HepG2 (cell line): ENCODE results near the gene NDUFA13. TPM values are rescaled to one million over a fixed set of nuclear protein-coding genes. Genes with fewer than 3 reads are reported as not detected.

Source experiments
- ATAC-seq: fragments of 200-7000 bp; cut with Tn5 transposase; 3 replicates; pipeline ENCODE4 v1.9.1; 2020; ENCODE audit warnings: mild to moderate bottlenecking, moderate library complexity
- BruUV-seq: library from RNA; stranded (reverse); fragments of 400-500 nt; replicated peaks from 2 replicates; lab custom pipeline; 2021; lab: Mats Ljungman, UMichigan
- CTCF ChIA-PET: fragments of 300-600 bp; formaldehyde crosslinking; extraction: SDS; loops from one replicate; lab custom pipeline; 2021; ENCODE audit warnings: low total read pairs, inconsistent platforms, low intra/inter-chr PET ratio; lab: Yijun Ruan, JAX
- POLR2A ChIA-PET: fragments of 350-600 bp; sonication (Branson Sonifier 250); formaldehyde crosslinking; loops from one replicate; lab custom pipeline; 2020; ENCODE audit warnings: antibody characterized with exemption, inconsistent platforms; lab: Yijun Ruan, JAX
- DNase-seq: peaks from one replicate; pipeline ENCODE4 v3.0.0-alpha.2; 2015; ENCODE audit warnings: low spot score
- FAIRE-seq: peaks from 3 replicates; lab custom pipeline; 2011; peaks lifted over from hg19 to GRCh38; lab: Jason Lieb, UNC
- H2AFZ ChIP-seq: one replicate; pipeline ENCODE4 v1.6.1; 2011; ENCODE audit warnings: low read length, inconsistent platforms
- H3K27ac ChIP-seq: fragments of 300-600 bp; 3 replicates; pipeline ENCODE4 v1.8.0; 2011; ENCODE audit warnings: mixed run types, mild to moderate bottlenecking, mixed read lengths, low read length, inconsistent platforms; ENCODE audit not compliant: insufficient read depth; ENCODE audit errors: extremely low read length
- H3K27me3 ChIP-seq, 2 experiments: fragments of 200-600 bp in 1 of 2; 2 replicates in 1 of 2; 3 replicates in 1 of 2; pipeline versions ENCODE4 v1.6.0 to v1.8.0; 2011; ENCODE audit warnings: low read length in 2 of 2, mild to moderate bottlenecking in 2 of 2, moderate library complexity in 2 of 2, inconsistent platforms in 1 of 2; ENCODE audit not compliant: insufficient read depth in 2 of 2, control insufficient read depth in 1 of 2
- H3K36me3 ChIP-seq, 2 experiments: fragments of 200-600 bp in 1 of 2; replicated peaks in 1 of 2; 2 replicates in 1 of 2; 3 replicates in 1 of 2; pipeline versions ENCODE4 v1.5.1 to v1.8.0; 2011; ENCODE audit warnings: low read length in 2 of 2, inconsistent platforms in 1 of 2; ENCODE audit not compliant: insufficient read depth in 2 of 2, control insufficient read depth in 1 of 2
- H3K4me1 ChIP-seq: 2 replicates; pipeline ENCODE4 v1.5.1; 2012; ENCODE audit warnings: low read length, inconsistent platforms; ENCODE audit not compliant: insufficient read depth
- H3K4me2 ChIP-seq: 2 replicates; pipeline ENCODE4 v1.6.0; 2011; ENCODE audit warnings: low read depth, low read length, inconsistent platforms
- H3K4me3 ChIP-seq, 3 experiments: fragments of 200-600 bp in 1 of 3; sonication (generic), shearing (Covaris generic) in 1 of 3; replicated peaks in 1 of 3; 2 replicates each; pipeline ENCODE4 v1.5.1; 2011 to 2016; ENCODE audit warnings: low read length in 3 of 3, inconsistent platforms in 2 of 3, low read depth in 2 of 3, mild to moderate bottlenecking in 2 of 3, control low read depth in 1 of 3, mixed read lengths in 1 of 3; ENCODE audit not compliant: insufficient read depth in 1 of 3
- H3K79me2 ChIP-seq: one replicate; pipeline ENCODE4 v1.6.1; 2011; ENCODE audit warnings: low read length, inconsistent platforms; ENCODE audit not compliant: insufficient read depth
- H3K9ac ChIP-seq: 2 replicates; pipeline ENCODE4 v1.6.0; 2011; ENCODE audit warnings: mild to moderate bottlenecking, low read depth, low read length, inconsistent platforms; ENCODE audit not compliant: insufficient read depth
- H3K9me3 ChIP-seq: 2 replicates; pipeline ENCODE4 v1.5.1; 2012; ENCODE audit warnings: mild to moderate bottlenecking, low read length
- H4K20me1 ChIP-seq: 2 replicates; pipeline ENCODE4 v1.6.0; 2011; ENCODE audit warnings: inconsistent platforms, mild to moderate bottlenecking, low read length, moderate library complexity; ENCODE audit not compliant: insufficient read depth
- HNRNPL ChIP-seq: fragments of 200-400 bp; formaldehyde crosslinking; IDR thresholded peaks from 2 replicates; pipeline ENCODE4 v1.6.1; 2017; ENCODE audit warnings: mild to moderate bottlenecking, low read depth, low read length
- SAP130 ChIP-seq: IDR thresholded peaks from 2 replicates; pipeline ENCODE4 v1.6.1; 2016; ENCODE audit warnings: low read depth
- U2AF2 ChIP-seq: fragments of 200-400 bp; formaldehyde crosslinking; IDR thresholded peaks from 2 replicates; pipeline ENCODE4 v1.6.1; 2017; ENCODE audit warnings: low read depth, mild to moderate bottlenecking, low read length
- WGBS: methylation state at CpG from one replicate; pipeline ENCODE4 v1.1.6; 2017; ENCODE audit warnings: low lambda C conversion rate; 5-methylcytosine and 5-hydroxymethylcytosine counted together
- in situ Hi-C: cut with HindIII; loops from 2 replicates; pipeline ENCODE4 v1.10.0; 2017; ENCODE audit warnings: low pct_unique_long_range_greater_than_20kb; ENCODE audit not compliant: extremely low pct_ligation_motif_present
- intact Hi-C: fragments of 100-400 bp; cut with micrococcal nuclease; formaldehyde crosslinking; loops from one replicate; pipeline ENCODE4 v1.10.0; 2022; ENCODE audit not compliant: unreplicated experiment
- polyA plus RNA-seq, 8 experiments: library from polyadenylated mRNA; depleted of rRNA in 3 of 8; stranded (reverse) in 7 of 8; unstranded in 1 of 8; fragments of >200 nt; fragmentation: Illumina TruSeq in 4 of 8; extraction: Trizol in 4 of 8; gene quantifications; 2 replicates each; pipeline versions ENCODE4 v1.2.1 to v1.2.3, GENCODE V29; 2011 to 2016; ENCODE audit warnings: low read depth in 4 of 8, missing spikeins in 1 of 8, mixed read lengths in 1 of 8; ENCODE audit not compliant: insufficient read depth in 1 of 8
- total RNA-seq, 5 experiments: library from RNA; depleted of rRNA; stranded (reverse); fragments of >200 nt; fragmentation: Illumina TruSeq; extraction: Trizol; gene quantifications; 2 replicates each; pipeline ENCODE4 v1.2.3, GENCODE V29; 2016; ENCODE audit warnings: low read depth in 1 of 5
- TF ChIP-seq, protein P1 (sequence below): sonication (generic); formaldehyde crosslinking; IDR thresholded peaks from 2 replicates; pipeline ENCODE4 v1.5.0; 2020; ENCODE audit warnings: mild to moderate bottlenecking, missing genetic modification reagents, borderline replicate concordance

Gene NDUFA13
- total and polyA plus RNA-seq, 2 of the 13 experiments (the other 11 are each of a cell fraction or from before 2014, with no cell fraction given) = 337 to 366 TPM

DNA sequence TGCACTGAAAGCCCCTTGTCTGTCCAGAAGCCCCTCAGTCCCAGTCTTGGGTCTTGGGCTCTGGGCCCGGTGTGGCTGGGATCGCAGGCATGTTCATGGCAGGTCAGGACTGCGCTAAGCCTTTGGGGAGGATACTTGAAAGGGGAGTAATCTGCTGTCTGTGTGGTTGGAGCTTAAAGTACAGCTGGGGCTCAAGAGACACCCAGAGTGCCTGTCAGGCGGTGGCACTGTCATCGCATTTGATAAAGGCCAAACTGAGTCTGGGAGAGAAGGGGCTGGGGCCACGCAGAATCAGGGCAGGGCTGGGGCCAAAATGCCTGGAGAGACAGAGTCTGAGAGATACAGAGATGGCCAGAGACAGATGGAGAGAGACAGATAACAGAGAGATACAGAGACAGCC lies 17.8 kb downstream of the NDUFA13 start (continued):
- TF ChIP-seq, protein P1, sequence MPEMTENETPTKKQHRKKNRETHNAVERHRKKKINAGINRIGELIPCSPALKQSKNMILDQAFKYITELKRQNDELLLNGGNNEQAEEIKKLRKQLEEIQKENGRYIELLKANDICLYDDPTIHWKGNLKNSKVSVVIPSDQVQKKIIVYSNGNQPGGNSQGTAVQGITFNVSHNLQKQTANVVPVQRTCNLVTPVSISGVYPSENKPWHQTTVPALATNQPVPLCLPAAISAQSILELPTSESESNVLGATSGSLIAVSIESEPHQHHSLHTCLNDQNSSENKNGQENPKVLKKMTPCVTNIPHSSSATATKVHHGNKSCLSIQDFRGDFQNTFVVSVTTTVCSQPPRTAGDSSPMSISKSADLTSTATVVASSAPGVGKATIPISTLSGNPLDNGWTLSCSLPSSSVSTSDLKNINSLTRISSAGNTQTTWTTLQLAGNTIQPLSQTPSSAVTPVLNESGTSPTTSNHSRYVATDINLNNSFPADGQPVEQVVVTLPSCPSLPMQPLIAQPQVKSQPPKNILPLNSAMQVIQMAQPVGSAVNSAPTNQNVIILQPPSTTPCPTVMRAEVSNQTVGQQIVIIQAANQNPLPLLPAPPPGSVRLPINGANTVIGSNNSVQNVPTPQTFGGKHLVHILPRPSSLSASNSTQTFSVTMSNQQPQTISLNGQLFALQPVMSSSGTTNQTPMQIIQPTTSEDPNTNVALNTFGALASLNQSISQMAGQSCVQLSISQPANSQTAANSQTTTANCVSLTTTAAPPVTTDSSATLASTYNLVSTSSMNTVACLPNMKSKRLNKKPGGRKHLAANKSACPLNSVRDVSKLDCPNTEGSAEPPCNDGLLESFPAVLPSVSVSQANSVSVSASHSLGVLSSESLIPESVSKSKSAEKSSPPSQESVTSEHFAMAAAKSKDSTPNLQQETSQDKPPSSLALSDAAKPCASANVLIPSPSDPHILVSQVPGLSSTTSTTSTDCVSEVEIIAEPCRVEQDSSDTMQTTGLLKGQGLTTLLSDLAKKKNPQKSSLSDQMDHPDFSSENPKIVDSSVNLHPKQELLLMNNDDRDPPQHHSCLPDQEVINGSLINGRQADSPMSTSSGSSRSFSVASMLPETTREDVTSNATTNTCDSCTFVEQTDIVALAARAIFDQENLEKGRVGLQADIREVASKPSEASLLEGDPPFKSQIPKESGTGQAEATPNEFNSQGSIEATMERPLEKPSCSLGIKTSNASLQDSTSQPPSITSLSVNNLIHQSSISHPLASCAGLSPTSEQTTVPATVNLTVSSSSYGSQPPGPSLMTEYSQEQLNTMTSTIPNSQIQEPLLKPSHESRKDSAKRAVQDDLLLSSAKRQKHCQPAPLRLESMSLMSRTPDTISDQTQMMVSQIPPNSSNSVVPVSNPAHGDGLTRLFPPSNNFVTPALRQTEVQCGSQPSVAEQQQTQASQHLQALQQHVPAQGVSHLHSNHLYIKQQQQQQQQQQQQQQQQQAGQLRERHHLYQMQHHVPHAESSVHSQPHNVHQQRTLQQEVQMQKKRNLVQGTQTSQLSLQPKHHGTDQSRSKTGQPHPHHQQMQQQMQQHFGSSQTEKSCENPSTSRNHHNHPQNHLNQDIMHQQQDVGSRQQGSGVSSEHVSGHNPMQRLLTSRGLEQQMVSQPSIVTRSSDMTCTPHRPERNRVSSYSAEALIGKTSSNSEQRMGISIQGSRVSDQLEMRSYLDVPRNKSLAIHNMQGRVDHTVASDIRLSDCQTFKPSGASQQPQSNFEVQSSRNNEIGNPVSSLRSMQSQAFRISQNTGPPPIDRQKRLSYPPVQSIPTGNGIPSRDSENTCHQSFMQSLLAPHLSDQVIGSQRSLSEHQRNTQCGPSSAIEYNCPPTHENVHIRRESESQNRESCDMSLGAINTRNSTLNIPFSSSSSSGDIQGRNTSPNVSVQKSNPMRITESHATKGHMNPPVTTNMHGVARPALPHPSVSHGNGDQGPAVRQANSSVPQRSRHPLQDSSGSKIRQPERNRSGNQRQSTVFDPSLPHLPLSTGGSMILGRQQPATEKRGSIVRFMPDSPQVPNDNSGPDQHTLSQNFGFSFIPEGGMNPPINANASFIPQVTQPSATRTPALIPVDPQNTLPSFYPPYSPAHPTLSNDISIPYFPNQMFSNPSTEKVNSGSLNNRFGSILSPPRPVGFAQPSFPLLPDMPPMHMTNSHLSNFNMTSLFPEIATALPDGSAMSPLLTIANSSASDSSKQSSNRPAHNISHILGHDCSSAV (CRISPR knock-in tag) = no peak
- no peak for TF ChIP-seq U2AF2

DNA sequence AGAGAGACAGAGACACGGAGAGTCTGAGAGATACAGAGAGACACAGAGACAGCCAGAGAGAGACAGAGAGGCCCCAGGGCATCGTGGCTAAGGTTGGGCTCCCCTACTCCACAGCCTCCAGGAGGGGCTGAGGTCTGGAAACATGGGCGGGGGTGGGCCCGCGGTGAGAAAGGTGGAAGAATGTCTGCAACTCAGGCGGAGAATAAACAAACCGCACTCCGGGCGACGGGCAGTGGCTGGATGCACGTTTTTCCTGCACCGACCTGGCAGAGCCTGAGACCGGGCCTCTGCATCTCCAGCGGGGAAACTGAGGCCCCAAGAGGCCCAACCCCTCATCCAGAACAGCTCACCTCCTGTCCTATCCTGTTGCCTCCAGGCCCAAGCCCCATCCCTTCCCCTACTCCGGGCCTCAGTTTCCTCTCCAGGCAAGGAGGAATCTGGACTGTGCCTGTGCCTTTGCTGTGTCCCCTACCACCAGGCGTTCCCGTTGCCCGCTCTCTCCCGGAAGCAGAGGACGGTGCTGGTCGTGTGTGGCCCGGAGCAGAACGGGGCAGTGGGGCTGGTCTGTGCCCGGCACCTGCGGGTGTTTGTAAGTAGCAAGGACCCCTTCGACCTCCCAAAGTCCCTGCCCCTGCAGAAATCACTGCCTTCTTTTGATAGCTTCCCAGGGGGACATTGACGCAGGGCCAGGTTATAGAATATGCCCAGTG lies 18.7 kb downstream of the NDUFA13 start:
- H2AFZ ChIP-seq = no peak overlapping the region
- in situ Hi-C loops = loop anchor here (5.0 to 25.0 kb wide), 2 partner anchors 108 to 428 kb away; partner anchors contain the start of gene GMIP
- BruUV-seq = no TSS peak
- no peaks in the 10 kb centered on the region for H3K79me2 ChIP-seq
- 78% methylated on average over 25 of the region's 27 CpGs for WGBS
- ChIA-PET POLR2A (no interaction called here), CTCF (no interaction called here)
- H3K9me3 ChIP-seq = no peaks in the 10 kb centered on the region
- 0 out of 5 replicates have a peak, but pooled peaks cover 0 to 6% of the 10 kb centered on the region in 2 experiments for H3K27me3 ChIP-seq
- no peak overlapping the region for H3K4me3 ChIP-seq
- H3K4me2 ChIP-seq = no peak overlapping the region
- no peak overlapping the region for H3K9ac ChIP-seq
- 0 out of 2 replicates have a peak, but pooled peaks have one; percentile 24 for TF ChIP-seq HNRNPL
- TF ChIP-seq SAP130 (CRISPR knock-in tag) = no peak
- intact Hi-C loops = loop anchor here (5.0 kb wide), 2 partner anchors 108 to 423 kb away; partner anchors contain the start of gene GMIP
- FAIRE-seq (no peak), ATAC-seq (no peak), DNase-seq (no peak)
- H3K27ac ChIP-seq = no peak overlapping the region
- no peaks in the 10 kb centered on the region; a peak in 1 of 5 replicates for H3K36me3 ChIP-seq
- peaks cover 9% of the 10 kb centered on the region; the same call in 1 of the 2 replicates for H3K4me1 ChIP-seq
- no peaks in the 10 kb centered on the region for H4K20me1 ChIP-seq
